SK-N-MC (cell line): Measurements from ENCODE around the gene BTBD16.

Experiments used
- DNase-seq: peaks from one replicate; pipeline ENCODE4 v3.0.0-alpha.2; 2011; ENCODE audit warnings: low read depth, low spot score
- H3K27ac ChIP-seq: fragments of 200-600 bp; sonication (generic); 2 replicates; pipeline ENCODE4 v1.5.1; 2016; ENCODE audit warnings: mixed run types
- H3K36me3 ChIP-seq: fragments of 200-600 bp; sonication (generic); 2 replicates; pipeline ENCODE4 v1.6.1; 2017; ENCODE audit warnings: antibody characterized with exemption, low read length, mixed read lengths; ENCODE audit not compliant: insufficient read depth
- H3K4me3 ChIP-seq: fragments of 200-600 bp; sonication (generic); 2 replicates; pipeline ENCODE4 v1.5.1; 2016
- H3K9ac ChIP-seq: fragments of 200-600 bp; sonication (generic); 2 replicates; pipeline ENCODE4 v1.8.0; 2017; ENCODE audit warnings: mixed run types, mixed read lengths; ENCODE audit not compliant: insufficient read length
- H3K9me3 ChIP-seq: fragments of 200-600 bp; sonication (generic); 2 replicates; pipeline ENCODE4 v1.6.1; 2017; ENCODE audit warnings: low read depth, mild to moderate bottlenecking, antibody characterized with exemption, low read length, moderate library complexity, mixed read lengths
- EZH2 ChIP-seq: fragments of 200-600 bp; sonication (generic); IDR thresholded peaks from one replicate; pipeline ENCODE4 v1.6.1; 2017; ENCODE audit warnings: antibody characterized with exemption
- FOXP2 ChIP-seq: optimal IDR thresholded peaks from 2 replicates; pipeline ENCODE3; 2011; ENCODE audit warnings: mild to moderate bottlenecking, moderate library complexity; ENCODE audit not compliant: insufficient read depth; ENCODE audit errors: extremely low read length, control extremely low read depth
- POLR2AphosphoS5 ChIP-seq: IDR thresholded peaks from 2 replicates; pipeline ENCODE4 v1.6.1; 2012; ENCODE audit warnings: mild to moderate bottlenecking, low read depth, low read length, borderline replicate concordance

Gene BTBD16

GRCh38 chr10:122245136-122245535 is 26.0 kb upstream of the BTBD16 start:
- Histone ChIP-seq H3K4me3 (no peak overlapping the region), H3K9me3 (no peaks in the 10 kb centered on the region), H3K27ac (no peak overlapping the region), H3K36me3 (no peaks in the 10 kb centered on the region), H3K9ac (no peak overlapping the region)
- TF ChIP-seq EZH2 = no peak
- no peak for TF ChIP-seq FOXP2
- no peak for TF ChIP-seq POLR2AphosphoS5
- no peak for DNase-seq

- DNase-seq = no peak
- Histone ChIP-seq H3K36me3 (no peaks in the 10 kb centered on the region), H3K4me3 (no peak overlapping the region), H3K9me3 (no peaks in the 10 kb centered on the region), H3K27ac (no peak overlapping the region), H3K9ac (no peak overlapping the region)
- no peak for TF ChIP-seq POLR2AphosphoS5
- TF ChIP-seq FOXP2 = no peak
- TF ChIP-seq EZH2 = no peak
Observed at GRCh38 chr10:122245897-122246296, 25.2 kb upstream of the BTBD16 start.

DNA sequence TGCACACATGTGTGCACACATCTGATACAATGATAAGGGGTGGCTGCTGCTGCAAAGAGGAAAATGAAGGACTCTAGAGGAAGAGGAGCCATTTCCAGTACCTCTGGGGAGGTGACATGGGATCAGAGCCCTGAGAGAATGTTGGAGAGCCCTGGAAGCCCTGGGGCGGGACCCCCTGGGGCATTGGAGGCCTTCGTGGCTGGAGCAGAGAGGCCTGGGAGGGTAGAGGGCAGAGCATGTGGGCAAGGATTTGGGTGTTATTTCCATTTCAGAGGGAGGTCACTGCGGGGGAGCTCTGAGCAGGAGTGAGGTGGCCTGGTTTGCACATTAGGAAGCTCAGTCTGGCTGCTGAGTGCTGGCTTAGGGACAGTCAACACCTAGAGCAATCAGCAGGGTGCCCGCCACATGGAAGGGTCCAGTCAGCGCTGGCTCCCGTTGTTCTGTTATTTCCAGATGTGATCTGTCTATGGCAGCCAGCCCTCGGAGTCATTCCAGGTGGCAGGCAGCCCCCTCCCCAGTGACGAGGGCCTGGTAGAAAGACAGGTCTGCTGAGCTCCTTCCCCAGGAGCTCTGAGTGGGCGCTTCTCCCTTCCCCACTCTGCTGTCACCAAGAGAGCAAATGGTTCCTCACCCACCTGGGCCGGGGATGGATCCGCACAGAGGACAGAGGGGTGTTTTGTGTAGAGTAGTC is 24.1 kb upstream of the BTBD16 start:
- TF ChIP-seq EZH2 = no peak
- no peak for TF ChIP-seq POLR2AphosphoS5
- no peak for TF ChIP-seq FOXP2
- Histone ChIP-seq H3K4me3 (no peak overlapping the region), H3K9ac (no peak overlapping the region), H3K27ac (no peak overlapping the region), H3K36me3 (no peaks in the 10 kb centered on the region), H3K9me3 (no peaks in the 10 kb centered on the region)
- DNase-seq = no peak

GRCh38 chr10:122248356-122249302 is 22.5 kb upstream of the BTBD16 start:
- H3K4me3 ChIP-seq = no peak overlapping the region
- H3K9ac ChIP-seq = no peak overlapping the region
- DNase-seq = no peak
- H3K27ac ChIP-seq = no peak overlapping the region
- no peak for TF ChIP-seq EZH2
- no peak for TF ChIP-seq FOXP2
- no peak for TF ChIP-seq POLR2AphosphoS5
- H3K9me3 ChIP-seq = no peaks in the 10 kb centered on the region
- H3K36me3 ChIP-seq = no peaks in the 10 kb centered on the region

GRCh38 chr10:122249303-122249850 is 21.7 kb upstream of the BTBD16 start:
- DNase-seq = no peak
- no peaks in the 10 kb centered on the region for H3K9me3 ChIP-seq
- H3K36me3 ChIP-seq = no peaks in the 10 kb centered on the region
- no peak overlapping the region for H3K9ac ChIP-seq
- no peak overlapping the region for H3K27ac ChIP-seq
- no peak for TF ChIP-seq EZH2
- TF ChIP-seq POLR2AphosphoS5 = no peak
- no peak for TF ChIP-seq FOXP2
- H3K4me3 ChIP-seq = no peak overlapping the region

- Histone ChIP-seq H3K27ac (no peak overlapping the region), H3K9me3 (no peaks in the 10 kb centered on the region), H3K36me3 (no peaks in the 10 kb centered on the region), H3K4me3 (no peak overlapping the region), H3K9ac (no peak overlapping the region)
- TF ChIP-seq EZH2 (no peak), FOXP2 (no peak), POLR2AphosphoS5 (no peak)
- no peak for DNase-seq
Observed at GRCh38 chr10:122249991-122250750, 20.9 kb upstream of the BTBD16 start.

GRCh38 chr10:122251459-122252255 is 19.4 kb upstream of the BTBD16 start:
- Histone ChIP-seq H3K36me3 (no peaks in the 10 kb centered on the region), H3K9ac (no peak overlapping the region), H3K4me3 (no peak overlapping the region), H3K9me3 (no peaks in the 10 kb centered on the region), H3K27ac (no peak overlapping the region)
- TF ChIP-seq FOXP2 (no peak), POLR2AphosphoS5 (no peak), EZH2 (no peak)
- no peak for DNase-seq
